COLO668 (cell line): ENCODE data around the gene PTGFR.

Experiments used
- DNase-seq: peaks from one replicate; lab custom pipeline; 2025; ENCODE audit not compliant: unreplicated experiment; lab: John Stamatoyannopoulos, UW

The PTGFR gene

GRCh38 chr1:78520216-78520615 is 29.4 kb downstream of the PTGFR start:
- DNase-seq, result no peak

GRCh38 chr1:78520843-78521242 is 30.1 kb downstream of the PTGFR start:
- no peak for DNase-seq

- DNase-seq, result no peak
Measured at GRCh38 chr1:78522136-78522535, 31.4 kb downstream of the PTGFR start.

GRCh38 chr1:78526496-78526895 is 35.7 kb downstream of the PTGFR start:
- DNase-seq, result no peak

GRCh38 chr1:78527706-78528105 is 36.9 kb downstream of the PTGFR start:
- no peak for DNase-seq

GRCh38 chr1:78533527-78533926 is 42.8 kb downstream of the PTGFR start:
- no peak for DNase-seq

GRCh38 chr1:78535286-78535685 is 44.5 kb downstream of the PTGFR start:
- no peak for DNase-seq

GRCh38 chr1:78536427-78536826 is 45.7 kb downstream of the PTGFR start:
- no peak for DNase-seq

- DNase-seq, result no peak
Measured at GRCh38 chr1:78540048-78540447, 49.3 kb downstream of the PTGFR start.

GRCh38 chr1:78541479-78541878 is 50.7 kb downstream of the PTGFR start:
- DNase-seq, result no peak

GRCh38 chr1:78543941-78544643 is 53.3 kb downstream of the PTGFR start:
- no peak for DNase-seq

GRCh38 chr1:78547081-78547480 is 56.3 kb downstream of the PTGFR start:
- no peak for DNase-seq

- DNase-seq, result no peak
Measured at GRCh38 chr1:78549331-78549730, 58.6 kb downstream of the PTGFR start.

GRCh38 chr1:78549891-78550290 is 59.1 kb downstream of the PTGFR start:
- no peak for DNase-seq

GRCh38 chr1:78553859-78554258 is 63.1 kb downstream of the PTGFR start:
- no peak for DNase-seq

GRCh38 chr1:78554840-78555239 is 64.1 kb downstream of the PTGFR start:
- no peak for DNase-seq

GRCh38 chr1:78559680-78560079 is 68.9 kb downstream of the PTGFR start:
- no peak for DNase-seq

- no peak for DNase-seq
Measured at GRCh38 chr1:78560811-78561210, 70.0 kb downstream of the PTGFR start.

GRCh38 chr1:78561856-78562255 is 71.1 kb downstream of the PTGFR start:
- DNase-seq, result no peak

- DNase-seq, result no peak
Measured at GRCh38 chr1:78565393-78565792, 74.6 kb downstream of the PTGFR start.

- DNase-seq, result no peak
Measured at GRCh38 chr1:78570539-78570938, 79.8 kb downstream of the PTGFR start.

GRCh38 chr1:78577257-78578100 is 86.7 kb downstream of the PTGFR start:
- DNase-seq, result no peak
